Suprapubic skin (tissue), 4 donors: ENCODE data around the gene AIFM1. TPM values are rescaled to one million over a fixed set of nuclear protein-coding genes. Genes with fewer than 3 reads are reported as not detected.

Experiments used
- DNase-seq, 2 donors: peaks; one replicate each; pipeline ENCODE4 v3.0.0-alpha.2; 2019; ENCODE audit warnings: low spot score in 2 of 2
- H3K27ac ChIP-seq: fragments of 200-600 bp; sonication (generic); one replicate; pipeline ENCODE4 v1.5.1; 2019
- H3K27me3 ChIP-seq: fragments of 200-600 bp; sonication (generic); one replicate; pipeline ENCODE4 v1.5.1; 2019
- H3K36me3 ChIP-seq: fragments of 200-600 bp; sonication (generic); one replicate; pipeline ENCODE4 v1.5.1; 2019
- H3K4me1 ChIP-seq: fragments of 200-600 bp; sonication (generic); one replicate; pipeline ENCODE4 v1.5.1; 2019
- H3K4me3 ChIP-seq: fragments of 200-600 bp; sonication (generic); one replicate; pipeline ENCODE4 v1.5.1; 2019; ENCODE audit warnings: mild to moderate bottlenecking
- H3K9me3 ChIP-seq: fragments of 200-600 bp; sonication (generic); one replicate; pipeline ENCODE4 v1.5.1; 2019
- EP300 ChIP-seq: sonication (generic); formaldehyde crosslinking; IDR thresholded peaks from one replicate; pipeline ENCODE4 v1.6.1; 2017; ENCODE audit warnings: antibody characterized with exemption
- POLR2A ChIP-seq, 2 donors: fragments of 450-650 bp; IDR thresholded peaks; one replicate each; pipeline ENCODE4 v1.6.1; 2017; ENCODE audit warnings: antibody characterized with exemption in 2 of 2, mild to moderate bottlenecking in 2 of 2, moderate library complexity in 2 of 2
- POLR2AphosphoS5 ChIP-seq, 3 donors: sonication (generic); formaldehyde crosslinking; IDR thresholded peaks; one replicate each; pipeline ENCODE4 v1.6.1; 2017; ENCODE audit warnings: antibody characterized with exemption in 3 of 3
- WGBS: methylation state at CpG from one replicate; pipeline ENCODE4 v1.1.5; 2018; 5-methylcytosine and 5-hydroxymethylcytosine counted together
- total RNA-seq, 4 donors: library from RNA; depleted of rRNA; stranded (reverse); fragments of >200 nt; gene quantifications; one replicate each; pipeline ENCODE4 v1.1.0, GENCODE V29; 2016
- TF ChIP-seq, protein P1 (sequence below), 2 donors: fragments of 200-600 bp in 1 of 2; fragments of 450-650 bp in 1 of 2; sonication (generic) in 1 of 2; IDR thresholded peaks; one replicate each; pipeline ENCODE4 v1.5.1; 2016 to 2019; ENCODE audit warnings: antibody characterized with exemption in 2 of 2, mild to moderate bottlenecking in 1 of 2, moderate library complexity in 1 of 2

Gene AIFM1
- total RNA-seq, 4 donors from 2014 or later = 7.6 to 11.9 (median 9.3) TPM

DNA sequence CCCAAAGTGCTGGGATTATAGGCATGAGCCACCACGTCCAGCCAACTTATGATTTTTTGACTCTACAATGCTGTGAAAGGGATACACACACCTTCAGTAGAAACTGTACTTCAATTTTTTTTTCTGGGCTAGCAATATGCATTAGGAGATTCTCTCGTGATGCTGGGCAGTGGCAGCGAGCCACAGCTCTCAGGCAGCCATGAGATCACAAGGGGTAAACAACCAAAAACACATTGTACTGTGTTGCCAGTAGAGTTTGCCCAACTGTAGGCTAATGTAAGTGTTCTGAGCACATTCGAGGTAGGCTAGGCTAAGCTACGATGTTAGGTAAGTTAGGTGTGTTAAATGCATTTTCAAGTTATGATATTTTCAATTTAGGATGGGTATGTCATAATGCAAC lies 31.8 kb upstream of the AIFM1 start:
- WGBS = 63% methylated on average over 5 of the region's 5 CpGs
- TF ChIP-seq, protein P1, sequence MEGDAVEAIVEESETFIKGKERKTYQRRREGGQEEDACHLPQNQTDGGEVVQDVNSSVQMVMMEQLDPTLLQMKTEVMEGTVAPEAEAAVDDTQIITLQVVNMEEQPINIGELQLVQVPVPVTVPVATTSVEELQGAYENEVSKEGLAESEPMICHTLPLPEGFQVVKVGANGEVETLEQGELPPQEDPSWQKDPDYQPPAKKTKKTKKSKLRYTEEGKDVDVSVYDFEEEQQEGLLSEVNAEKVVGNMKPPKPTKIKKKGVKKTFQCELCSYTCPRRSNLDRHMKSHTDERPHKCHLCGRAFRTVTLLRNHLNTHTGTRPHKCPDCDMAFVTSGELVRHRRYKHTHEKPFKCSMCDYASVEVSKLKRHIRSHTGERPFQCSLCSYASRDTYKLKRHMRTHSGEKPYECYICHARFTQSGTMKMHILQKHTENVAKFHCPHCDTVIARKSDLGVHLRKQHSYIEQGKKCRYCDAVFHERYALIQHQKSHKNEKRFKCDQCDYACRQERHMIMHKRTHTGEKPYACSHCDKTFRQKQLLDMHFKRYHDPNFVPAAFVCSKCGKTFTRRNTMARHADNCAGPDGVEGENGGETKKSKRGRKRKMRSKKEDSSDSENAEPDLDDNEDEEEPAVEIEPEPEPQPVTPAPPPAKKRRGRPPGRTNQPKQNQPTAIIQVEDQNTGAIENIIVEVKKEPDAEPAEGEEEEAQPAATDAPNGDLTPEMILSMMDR (IDR thresholded peaks at IDR 0.05) = no peak
- no peak for TF ChIP-seq POLR2AphosphoS5 (IDR thresholded peaks at IDR 0.05)
- no peak for TF ChIP-seq EP300
- TF ChIP-seq POLR2A (IDR thresholded peaks at IDR 0.05) = no peak
- no peak overlapping the region for H3K27ac ChIP-seq
- no peaks in the 10 kb centered on the region for H3K27me3 ChIP-seq
- no peak for DNase-seq
- no peaks in the 10 kb centered on the region for H3K9me3 ChIP-seq
- H3K4me1 ChIP-seq = no peaks in the 10 kb centered on the region
- H3K4me3 ChIP-seq = no peak overlapping the region
- H3K36me3 ChIP-seq = no peaks in the 10 kb centered on the region

DNA sequence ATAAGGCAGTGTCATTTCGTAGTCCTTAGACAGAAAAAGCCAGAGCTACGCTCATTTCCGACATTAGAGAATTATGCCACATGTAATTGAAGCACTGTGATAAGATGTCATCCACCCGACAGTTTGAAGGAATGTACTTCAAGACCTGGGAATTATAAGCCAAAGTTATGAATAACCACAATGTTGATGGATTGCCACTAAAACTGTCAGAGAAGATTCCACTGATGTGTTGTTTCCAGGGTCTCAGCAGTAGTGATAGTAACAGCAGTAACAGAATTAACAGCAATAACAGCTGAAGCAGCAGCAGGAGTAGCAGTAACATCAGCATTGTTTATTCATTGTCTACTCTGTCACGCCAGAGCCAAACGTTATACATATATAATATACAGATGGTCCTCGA lies 30.8 kb upstream of the AIFM1 start:
- DNase-seq = no peak
- H3K27ac ChIP-seq = no peak overlapping the region
- WGBS = 65% methylated on average over 7 of the region's 7 CpGs
- TF ChIP-seq POLR2A (IDR thresholded peaks at IDR 0.05) (no peak), POLR2AphosphoS5 (IDR thresholded peaks at IDR 0.05) (no peak), EP300 (no peak)
- TF ChIP-seq, protein P1 (IDR thresholded peaks at IDR 0.05) = no peak
- H3K4me3 ChIP-seq = no peak overlapping the region
- no peaks in the 10 kb centered on the region for H3K4me1 ChIP-seq
- H3K36me3 ChIP-seq = no peaks in the 10 kb centered on the region
- H3K9me3 ChIP-seq = no peaks in the 10 kb centered on the region
- H3K27me3 ChIP-seq = no peaks in the 10 kb centered on the region

DNA sequence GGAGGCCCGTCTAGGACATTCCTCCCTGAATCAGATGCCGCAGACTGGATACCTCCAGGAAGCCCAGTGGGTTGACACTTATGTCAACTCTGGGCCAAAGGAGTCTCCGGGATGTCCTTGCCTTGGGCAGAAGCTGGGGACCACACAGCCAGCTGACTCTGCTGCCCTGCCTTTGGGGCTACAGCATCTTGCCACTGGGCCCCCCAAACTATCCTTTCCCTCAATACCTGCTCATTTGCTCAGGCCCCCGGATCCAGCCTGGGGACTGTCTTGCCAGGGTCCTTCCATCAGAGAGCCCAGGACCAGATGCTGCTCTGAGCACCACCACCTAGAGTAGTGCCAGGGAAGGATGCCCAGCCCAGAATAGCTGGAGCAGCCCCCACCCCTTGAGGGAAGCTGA lies 25.2 kb upstream of the AIFM1 start:
- DNase-seq = no peak
- no peak overlapping the region for H3K27ac ChIP-seq

DNA sequence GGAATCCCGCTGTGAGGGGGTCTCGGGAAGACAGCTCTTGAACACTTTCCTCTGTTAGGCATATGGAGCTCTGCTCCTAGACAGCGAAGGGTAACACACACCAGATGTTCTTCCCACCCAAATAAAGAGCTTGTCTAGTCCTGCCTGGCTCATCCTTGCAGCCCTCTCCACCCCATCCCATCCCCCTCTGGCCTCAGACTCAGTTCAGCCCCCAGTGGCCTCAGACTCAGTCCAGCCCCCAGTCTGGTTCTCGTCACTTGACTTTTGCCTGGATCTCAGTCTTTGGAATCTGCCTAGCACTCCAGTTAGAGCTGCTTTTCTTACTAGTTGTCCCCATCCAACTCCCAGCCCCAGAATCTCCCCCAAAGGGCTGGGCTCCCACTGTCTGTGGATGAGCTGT lies 21.0 kb upstream of the AIFM1 start:
- WGBS = 36% methylated on average over 4 of the region's 4 CpGs
- Histone ChIP-seq H3K27ac (no peak overlapping the region), H3K4me1 (no peaks in the 10 kb centered on the region), H3K9me3 (no peaks in the 10 kb centered on the region), H3K4me3 (no peak overlapping the region), H3K27me3 (no peaks in the 10 kb centered on the region), H3K36me3 (no peaks in the 10 kb centered on the region)
- TF ChIP-seq POLR2AphosphoS5 (IDR thresholded peaks at IDR 0.05) = no peak
- no peak for TF ChIP-seq EP300
- TF ChIP-seq POLR2A (IDR thresholded peaks at IDR 0.05) = no peak
- TF ChIP-seq, protein P1 (IDR thresholded peaks at IDR 0.05) = no peak
- no peak for DNase-seq

More for the DNA sequence above, 25.2 kb upstream of the AIFM1 start:
- Histone ChIP-seq H3K9me3 (no peaks in the 10 kb centered on the region), H3K36me3 (no peaks in the 10 kb centered on the region), H3K4me1 (no peaks in the 10 kb centered on the region), H3K4me3 (no peak overlapping the region), H3K27me3 (no peaks in the 10 kb centered on the region)
- 92% methylated on average over 3 of the region's 4 CpGs for WGBS
- TF ChIP-seq EP300 (no peak), POLR2AphosphoS5 (IDR thresholded peaks at IDR 0.05) (no peak), POLR2A (IDR thresholded peaks at IDR 0.05) (no peak)
- TF ChIP-seq, protein P1 (IDR thresholded peaks at IDR 0.05) = no peak

DNA sequence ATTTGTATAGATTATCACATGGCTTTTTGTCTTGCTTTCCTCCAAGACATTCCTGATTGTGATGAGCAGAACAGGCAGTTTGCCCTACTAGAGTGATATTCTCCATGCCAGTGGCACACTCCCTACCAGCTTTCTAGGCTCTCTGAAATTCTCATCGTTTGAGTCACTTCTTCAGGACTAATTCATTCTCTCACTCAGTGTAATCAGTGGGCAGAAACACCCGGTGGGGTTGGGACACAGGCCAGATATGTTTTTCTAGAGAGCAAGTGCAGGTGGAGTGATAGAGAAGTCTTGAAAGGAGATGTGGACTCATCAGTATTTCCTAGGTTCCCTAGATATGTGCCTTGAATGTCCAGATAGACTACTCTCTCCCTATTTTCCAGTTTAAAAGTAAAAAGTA lies 19.2 kb upstream of the AIFM1 start:
- no peak overlapping the region for H3K27ac ChIP-seq
- no peaks in the 10 kb centered on the region for H3K4me1 ChIP-seq
- 51% methylated on average over 2 of the region's 2 CpGs for WGBS
- no peak for TF ChIP-seq POLR2A (IDR thresholded peaks at IDR 0.05)
- no peak for TF ChIP-seq POLR2AphosphoS5 (IDR thresholded peaks at IDR 0.05)
- TF ChIP-seq EP300 = no peak
- TF ChIP-seq, protein P1 (IDR thresholded peaks at IDR 0.05) = no peak
- H3K27me3 ChIP-seq = no peaks in the 10 kb centered on the region
- no peak overlapping the region for H3K4me3 ChIP-seq
- H3K9me3 ChIP-seq = no peaks in the 10 kb centered on the region
- H3K36me3 ChIP-seq = no peaks in the 10 kb centered on the region
- no peak for DNase-seq
